Stimulated activated CD4-positive, alpha-beta T cell treated with anti-CD3 and anti-CD28 coated beads, Interleukin-1b, Interleukin-23, amount 100 ng/mL, for 4 hours (primary cell): Measurements from ENCODE around the gene CEP72.
"Not testable (repeated sequence)": the region's sequence is repeated elsewhere in the genome, so short reads cannot be mapped to it uniquely, and the experiment has no call there.

Source experiments
- DNase-seq, 2 donors: peaks; one replicate each; pipeline ENCODE4 v3.0.0-alpha.2; 2020; ENCODE audit warnings: low read depth in 2 of 2

The CEP72 gene

GRCh38 chr5:600886-601541, 11.1 kb upstream of the CEP72 start:
- DNase-seq = no peak

GRCh38 chr5:601771-602465, 10.2 kb upstream of the CEP72 start:
- no peak for DNase-seq

GRCh38 chr5:602466-603035, 9.6 kb upstream of the CEP72 start:
- no peak for DNase-seq

- no peak for DNase-seq
Measured at GRCh38 chr5:603081-603998, 8.8 kb upstream of the CEP72 start.

GRCh38 chr5:604391-604831, 7.7 kb upstream of the CEP72 start:
- DNase-seq = no peak

GRCh38 chr5:605090-605489, 7.0 kb upstream of the CEP72 start:
- not testable (repeated sequence) for DNase-seq

- DNase-seq = no peak
Measured at GRCh38 chr5:606061-606460, 6.1 kb upstream of the CEP72 start.

GRCh38 chr5:606526-607399, 5.4 kb upstream of the CEP72 start:
- no peak for DNase-seq

GRCh38 chr5:607541-608428, 4.4 kb upstream of the CEP72 start:
- DNase-seq = no peak

GRCh38 chr5:608429-609370, 3.4 kb upstream of the CEP72 start:
- DNase-seq = no peak

GRCh38 chr5:609506-609905, 2.6 kb upstream of the CEP72 start:
- DNase-seq = no peak

- DNase-seq = no peak
Measured at GRCh38 chr5:610011-610743, 2.0 kb upstream of the CEP72 start.

- DNase-seq = no peak
Measured at GRCh38 chr5:610744-611730, 1.1 kb upstream of the CEP72 start.

GRCh38 chr5:612498-613424, 621 bp downstream of the CEP72 start:
- no peak for DNase-seq

GRCh38 chr5:616484-617039, 4.4 kb downstream of the CEP72 start:
- no peak for DNase-seq

GRCh38 chr5:617896-618295, 5.8 kb downstream of the CEP72 start:
- no peak for DNase-seq
